ENCODE data around the gene GFRA4.

The GFRA4 gene

DNA sequence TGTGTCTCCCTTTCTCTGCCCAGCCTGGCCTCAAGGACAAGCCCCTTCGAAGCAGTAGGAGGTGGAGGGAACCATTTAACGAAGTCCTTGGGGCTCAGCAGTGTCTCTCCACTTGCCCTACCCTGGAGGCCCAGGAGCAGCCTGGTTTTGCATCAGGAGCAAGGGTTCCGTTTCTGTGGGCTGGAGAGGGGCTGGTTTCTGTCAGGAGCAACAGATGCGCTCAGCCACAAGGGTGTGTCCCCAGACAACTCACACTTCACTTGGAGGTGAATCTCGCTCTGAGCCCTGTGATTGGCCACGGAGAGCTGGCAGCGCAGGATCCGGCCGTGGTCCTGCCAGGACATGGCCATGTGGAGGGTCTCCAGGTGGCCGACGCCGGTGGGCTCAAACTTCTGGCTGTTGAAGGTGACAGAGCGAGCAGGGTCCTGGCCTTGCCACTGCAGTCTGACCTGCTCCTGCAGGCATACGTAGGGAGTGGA, 42.3 kb upstream of the GFRA4 start:
- Histone ChIP-seq H3K4me1 (ENCODE audit: control insufficient read depth in 1 of 2, insufficient read depth in 2 of 2, low read length in 2 of 2) (no peaks in the 10 kb centered on the region), H2BK120ac (ENCODE audit: insufficient read depth, low read length, poor library complexity) (no peak overlapping the region), H2AFZ (ENCODE audit: insufficient read depth, low read length, poor library complexity) (no peak overlapping the region), H2AK5ac (ENCODE audit: low read length) (no peak overlapping the region), H3K9me3 (ENCODE audit: insufficient read depth, low read depth, low read length) (peaks cover 4% of the 10 kb centered on the region), H2BK5ac (ENCODE audit: low read depth, low read length, poor library complexity) (no peak overlapping the region), H3K4me2 (ENCODE audit: low read length) (no peak overlapping the region), H2BK12ac (ENCODE audit: low read length) (no peak overlapping the region), H3K23ac (ENCODE audit: low read length) (no peak overlapping the region), H3K18ac (ENCODE audit: low read length) (no peak overlapping the region), H3K14ac (ENCODE audit: low read length) (no peak overlapping the region), H4K91ac (ENCODE audit: low read depth, low read length) (no peak overlapping the region), H3K27me3 (ENCODE audit: insufficient read depth, low read length) (no peaks in the 10 kb centered on the region), H3K9ac (ENCODE audit: low read length) (no peak overlapping the region), H3K36me3 (ENCODE audit: control insufficient read depth in 1 of 2, insufficient read depth in 2 of 2, low read length in 2 of 2) (no peaks in the 10 kb centered on the region), H4K8ac (ENCODE audit: low read depth, low read length) (no peak overlapping the region), H3K4ac (ENCODE audit: low read depth, low read length) (no peak overlapping the region), H3K79me2 (ENCODE audit: control insufficient read depth, insufficient read depth, low read length, poor library complexity) (no peaks in the 10 kb centered on the region), H3K27ac (ENCODE audit: low read depth, low read length) (no peak overlapping the region), H3K4me3 (ENCODE audit: low read depth, low read length) (no peak overlapping the region), H3K79me1 (ENCODE audit: low read length) (no peaks in the 10 kb centered on the region), H4K12ac (ENCODE audit: low read depth, low read length) (no peak overlapping the region)
- DNase-seq, result no peak
- no CpG with 5 or more reads among the region's 14 CpGs for WGBS (ENCODE audit: extremely low coverage, insufficient coverage, insufficient read length)

DNA sequence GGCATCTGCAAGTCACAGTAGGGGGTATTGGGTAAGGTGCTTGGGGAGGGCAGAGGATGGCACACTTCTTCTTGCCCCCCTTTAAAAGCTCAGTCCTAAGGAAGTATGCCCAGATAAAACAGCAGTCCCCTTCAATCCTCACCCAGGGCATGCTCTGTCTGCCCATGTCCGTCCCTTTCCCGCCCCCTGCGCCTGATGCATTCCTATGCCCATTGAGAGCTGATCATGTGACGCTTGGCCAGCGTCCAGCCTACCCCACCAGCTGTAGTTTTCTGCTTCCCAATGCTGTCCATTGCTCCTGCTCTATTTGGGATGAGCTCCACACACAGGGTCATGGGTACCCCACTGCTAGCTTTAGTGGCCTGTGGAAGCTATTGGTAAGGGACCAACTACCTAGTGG, 40.9 kb upstream of the GFRA4 start:
- Histone ChIP-seq H3K14ac (ENCODE audit: low read length) (no peak overlapping the region), H4K12ac (ENCODE audit: low read depth, low read length) (no peak overlapping the region), H3K27ac (ENCODE audit: low read depth, low read length) (no peak overlapping the region), H3K79me1 (ENCODE audit: low read length) (no peaks in the 10 kb centered on the region), H3K9ac (ENCODE audit: low read length) (no peak overlapping the region), H4K8ac (ENCODE audit: low read depth, low read length) (no peak overlapping the region), H3K4me2 (ENCODE audit: low read length) (no peak overlapping the region), H3K79me2 (ENCODE audit: control insufficient read depth, insufficient read depth, low read length, poor library complexity) (no peaks in the 10 kb centered on the region), H3K4me1 (ENCODE audit: control insufficient read depth in 1 of 2, insufficient read depth in 2 of 2, low read length in 2 of 2) (no peaks in the 10 kb centered on the region), H3K4me3 (ENCODE audit: low read depth, low read length) (no peak overlapping the region), H3K4ac (ENCODE audit: low read depth, low read length) (no peak overlapping the region), H3K27me3 (ENCODE audit: insufficient read depth, low read length) (no peaks in the 10 kb centered on the region), H2AK5ac (ENCODE audit: low read length) (no peak overlapping the region), H4K91ac (ENCODE audit: low read depth, low read length) (no peak overlapping the region), H3K36me3 (ENCODE audit: control insufficient read depth in 1 of 2, insufficient read depth in 2 of 2, low read length in 2 of 2) (no peaks in the 10 kb centered on the region), H3K23ac (ENCODE audit: low read length) (no peak overlapping the region), H2BK12ac (ENCODE audit: low read length) (no peak overlapping the region), H3K9me3 (ENCODE audit: insufficient read depth, low read depth, low read length) (peaks cover 4% of the 10 kb centered on the region), H2AFZ (ENCODE audit: insufficient read depth, low read length, poor library complexity) (no peak overlapping the region), H2BK120ac (ENCODE audit: insufficient read depth, low read length, poor library complexity) (no peak overlapping the region), H2BK5ac (ENCODE audit: low read depth, low read length, poor library complexity) (no peak overlapping the region), H3K18ac (ENCODE audit: low read length) (no peak overlapping the region)
- no peak for DNase-seq
- WGBS (ENCODE audit: extremely low coverage, insufficient coverage, insufficient read length), result no CpG with 5 or more reads among the region's 5 CpGs

DNA sequence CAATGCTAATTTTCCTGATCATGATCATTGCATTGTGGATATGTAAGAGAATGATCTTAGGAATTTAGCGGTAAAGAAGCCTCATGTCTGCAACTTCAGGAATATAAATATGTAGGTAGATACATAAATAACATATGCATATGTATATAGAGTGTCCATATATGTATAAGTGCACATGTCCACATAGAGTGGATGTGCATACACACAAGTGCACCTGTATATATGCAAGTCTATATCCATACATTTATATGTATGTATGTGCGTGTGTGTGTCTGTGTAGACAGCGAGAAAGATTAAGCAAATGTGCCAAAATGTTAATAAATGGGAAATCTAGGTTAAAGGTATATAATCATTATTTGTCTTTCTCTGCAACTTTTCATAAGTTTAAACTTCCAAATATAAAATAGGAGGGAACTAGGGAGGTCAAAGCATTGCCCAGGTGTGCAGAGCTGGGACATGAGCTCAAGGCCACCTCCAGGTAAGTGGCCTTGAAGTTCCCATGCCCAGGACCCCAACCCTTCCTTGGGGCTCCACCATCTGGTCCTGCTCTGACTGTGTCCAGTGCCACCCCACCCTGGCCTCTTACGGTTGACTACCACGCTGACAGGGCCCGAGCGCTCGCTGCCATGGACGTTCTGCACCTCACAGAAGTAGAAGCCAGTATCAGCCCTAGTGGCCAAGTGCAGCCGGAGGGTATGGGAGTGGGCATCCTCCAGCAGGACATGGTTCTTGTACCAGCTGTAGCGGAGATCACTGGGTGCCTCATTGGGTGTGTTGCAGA, 39.6 kb upstream of the GFRA4 start:
- Histone ChIP-seq H3K4me2 (ENCODE audit: low read length) (no peak overlapping the region), H3K4me1 (ENCODE audit: control insufficient read depth in 1 of 2, insufficient read depth in 2 of 2, low read length in 2 of 2) (peaks cover 2 to 5% of the 10 kb centered on the region in 2 experiments), H3K4me3 (ENCODE audit: low read depth, low read length) (no peak overlapping the region), H3K27ac (ENCODE audit: low read depth, low read length) (no peak overlapping the region), H3K79me2 (ENCODE audit: control insufficient read depth, insufficient read depth, low read length, poor library complexity) (no peaks in the 10 kb centered on the region), H2AK5ac (ENCODE audit: low read length) (no peak overlapping the region), H3K14ac (ENCODE audit: low read length) (no peak overlapping the region), H2BK12ac (ENCODE audit: low read length) (no peak overlapping the region), H4K12ac (ENCODE audit: low read depth, low read length) (no peak overlapping the region), H2AFZ (ENCODE audit: insufficient read depth, low read length, poor library complexity) (no peak overlapping the region), H3K36me3 (ENCODE audit: control insufficient read depth in 1 of 2, insufficient read depth in 2 of 2, low read length in 2 of 2) (no peaks in the 10 kb centered on the region), H3K79me1 (ENCODE audit: low read length) (no peaks in the 10 kb centered on the region), H4K8ac (ENCODE audit: low read depth, low read length) (no peak overlapping the region), H3K9ac (ENCODE audit: low read length) (no peak overlapping the region), H3K18ac (ENCODE audit: low read length) (no peak overlapping the region), H4K91ac (ENCODE audit: low read depth, low read length) (no peak overlapping the region), H2BK5ac (ENCODE audit: low read depth, low read length, poor library complexity) (no peak overlapping the region), H3K4ac (ENCODE audit: low read depth, low read length) (no peak overlapping the region), H3K27me3 (ENCODE audit: insufficient read depth, low read length) (no peaks in the 10 kb centered on the region), H3K23ac (ENCODE audit: low read length) (no peak overlapping the region), H2BK120ac (ENCODE audit: insufficient read depth, low read length, poor library complexity) (no peak overlapping the region), H3K9me3 (ENCODE audit: insufficient read depth, low read depth, low read length) (peaks cover 4% of the 10 kb centered on the region)
- no peak for DNase-seq
- WGBS (ENCODE audit: extremely low coverage, insufficient coverage, insufficient read length), result no CpG with 5 or more reads among the region's 11 CpGs

DNA sequence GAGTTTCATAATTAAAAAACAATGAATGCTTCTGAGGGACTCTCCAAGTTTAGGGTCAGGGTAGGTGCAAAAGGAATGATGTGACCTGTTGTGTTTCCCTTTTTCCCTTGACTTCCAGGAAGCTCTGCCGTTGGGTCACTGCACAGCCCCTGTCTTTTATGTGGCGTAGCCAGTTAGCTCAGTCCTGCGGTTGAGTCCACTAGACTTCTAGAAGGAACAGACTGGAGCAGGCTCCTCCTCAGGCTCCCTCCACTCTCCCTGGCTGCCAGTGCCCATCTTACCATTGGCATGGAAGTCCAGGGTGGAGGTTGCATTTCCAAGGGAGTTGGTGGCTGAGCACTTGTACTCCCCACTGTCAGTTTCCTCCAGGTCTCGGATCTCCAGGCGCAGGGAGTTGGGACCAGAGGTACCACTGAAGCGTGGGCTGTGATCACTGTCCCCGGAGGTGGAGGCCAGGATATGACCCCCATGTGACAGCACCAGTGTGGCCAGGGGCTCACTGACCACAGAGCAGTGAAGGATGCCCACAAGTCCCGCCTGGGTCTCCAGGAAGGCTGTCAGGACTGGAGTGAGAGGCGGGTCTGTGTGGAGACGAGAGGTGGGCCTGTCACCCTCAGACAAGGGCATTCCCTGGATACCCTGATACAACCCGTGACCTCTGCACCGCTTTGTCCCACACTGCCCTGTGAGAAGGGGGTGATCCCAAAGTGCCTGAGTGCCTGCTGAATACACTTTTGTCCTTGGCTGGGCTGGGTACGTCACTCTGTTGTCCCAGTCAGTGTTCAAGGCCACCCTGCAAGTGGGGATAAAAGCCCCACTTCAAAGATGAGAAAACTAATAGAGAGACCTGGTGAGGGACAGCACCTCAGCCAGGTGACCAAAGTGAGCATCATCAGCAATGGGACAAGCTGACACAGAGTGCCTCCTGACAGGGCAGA, 38.1 kb upstream of the GFRA4 start:
- no peak overlapping the region for H3K4me3 ChIP-seq (ENCODE audit: low read depth, low read length)
- H2AK5ac ChIP-seq (ENCODE audit: low read length), result no peak overlapping the region
- DNase-seq, result no peak
- no peaks in the 10 kb centered on the region for H3K79me1 ChIP-seq (ENCODE audit: low read length)
- no peak overlapping the region for H4K8ac ChIP-seq (ENCODE audit: low read depth, low read length)
- H3K23ac ChIP-seq (ENCODE audit: low read length), result no peak overlapping the region
- H4K91ac ChIP-seq (ENCODE audit: low read depth, low read length), result no peak overlapping the region
- no peak overlapping the region for H2BK5ac ChIP-seq (ENCODE audit: low read depth, low read length, poor library complexity)
- WGBS (ENCODE audit: extremely low coverage, insufficient coverage, insufficient read length), result no CpG with 5 or more reads among the region's 13 CpGs
- H3K14ac ChIP-seq (ENCODE audit: low read length), result no peak overlapping the region
- no peak overlapping the region for H3K27ac ChIP-seq (ENCODE audit: low read depth, low read length)
- no peak overlapping the region for H3K4me2 ChIP-seq (ENCODE audit: low read length)
- H3K18ac ChIP-seq (ENCODE audit: low read length), result no peak overlapping the region
- H3K9ac ChIP-seq (ENCODE audit: low read length), result no peak overlapping the region
- H2BK120ac ChIP-seq (ENCODE audit: insufficient read depth, low read length, poor library complexity), result no peak overlapping the region
- no peak overlapping the region for H2BK12ac ChIP-seq (ENCODE audit: low read length)
- H3K79me2 ChIP-seq (ENCODE audit: control insufficient read depth, insufficient read depth, low read length, poor library complexity), result no peaks in the 10 kb centered on the region
- no peak overlapping the region for H4K12ac ChIP-seq (ENCODE audit: low read depth, low read length)
- no peaks in the 10 kb centered on the region for H3K36me3 ChIP-seq (ENCODE audit: control insufficient read depth in 1 of 2, insufficient read depth in 2 of 2, low read length in 2 of 2)
- H2AFZ ChIP-seq (ENCODE audit: insufficient read depth, low read length, poor library complexity), result no peak overlapping the region
- no peak overlapping the region for H3K4ac ChIP-seq (ENCODE audit: low read depth, low read length)
- H3K9me3 ChIP-seq (ENCODE audit: insufficient read depth, low read depth, low read length), result peaks cover 4% of the 10 kb centered on the region
- no peaks in the 10 kb centered on the region for H3K27me3 ChIP-seq (ENCODE audit: insufficient read depth, low read length)
- H3K4me1 ChIP-seq (ENCODE audit: control insufficient read depth in 1 of 2, insufficient read depth in 2 of 2, low read length in 2 of 2), result peaks cover 10 to 14% of the 10 kb centered on the region in 2 experiments
